ENCODE data around the gene CPA2.

CPA2 gene

GRCh38 chr7:130293521-130293920 is 26.9 kb downstream of the CPA2 start:
- Mint-ChIP-seq H3K9me3 (no peaks in the 10 kb centered on the region), H3K27me3 (ENCODE audit: low read depth) (peaks cover 3% of the 10 kb centered on the region), H3K36me3 (ENCODE audit: low read depth) (peaks cover 3% of the 10 kb centered on the region), H3K4me3 (no peak overlapping the region), H3K4me1 (peaks cover 54% of the 10 kb centered on the region), H3K27ac (peak overlapping the region; percentile 10 to 61 (median 19))
- TF ChIP-seq CTCF (IDR thresholded peaks at IDR 0.05; ENCODE audit: unreplicated experiment in 3 of 3): no peak

- Mint-ChIP-seq H3K4me1 (peaks cover 62% of the 10 kb centered on the region), H3K4me3 (no peak overlapping the region), H3K27ac (peak overlapping the region; percentile 19 to 61 (median 28)), H3K36me3 (ENCODE audit: low read depth) (peaks cover 3% of the 10 kb centered on the region), H3K27me3 (ENCODE audit: low read depth) (peaks cover 3% of the 10 kb centered on the region), H3K9me3 (no peaks in the 10 kb centered on the region)
- TF ChIP-seq CTCF (IDR thresholded peaks at IDR 0.05; ENCODE audit: unreplicated experiment in 3 of 3): no peak
Observed at GRCh38 chr7:130294314-130294713, 27.7 kb downstream of the CPA2 start.

- TF ChIP-seq CTCF (IDR thresholded peaks at IDR 0.05; ENCODE audit: unreplicated experiment in 3 of 3): no peak
- peak overlapping the region; percentile 59 to 92 (median 90) for H3K27ac Mint-ChIP-seq
- no peaks in the 10 kb centered on the region for H3K27me3 Mint-ChIP-seq (ENCODE audit: low read depth)
- H3K9me3 Mint-ChIP-seq: no peaks in the 10 kb centered on the region
- H3K4me1 Mint-ChIP-seq: peaks cover 79% of the 10 kb centered on the region
- H3K4me3 Mint-ChIP-seq: peak overlapping the region in 1 of 3 experiments; percentile 11
- no peaks in the 10 kb centered on the region for H3K36me3 Mint-ChIP-seq (ENCODE audit: low read depth)
Observed at GRCh38 chr7:130296221-130296951, 29.7 kb downstream of the CPA2 start.

GRCh38 chr7:130297628-130298543 is 31.2 kb downstream of the CPA2 start:
- TF ChIP-seq CTCF (IDR thresholded peaks at IDR 0.05; ENCODE audit: unreplicated experiment in 3 of 3): no peak
- Mint-ChIP-seq H3K27me3 (ENCODE audit: low read depth) (no peaks in the 10 kb centered on the region), H3K4me3 (peak overlapping the region in 1 of 3 experiments; percentile 3), H3K9me3 (no peaks in the 10 kb centered on the region), H3K27ac (peak overlapping the region; percentile 88 to 94 (median 90)), H3K36me3 (ENCODE audit: low read depth) (no peaks in the 10 kb centered on the region), H3K4me1 (peaks cover 77% of the 10 kb centered on the region)

GRCh38 chr7:130298544-130299326 is 32.1 kb downstream of the CPA2 start:
- Mint-ChIP-seq H3K27ac (peak overlapping the region; percentile 88 to 94 (median 90)), H3K36me3 (ENCODE audit: low read depth) (no peaks in the 10 kb centered on the region), H3K27me3 (ENCODE audit: low read depth) (no peaks in the 10 kb centered on the region), H3K9me3 (no peaks in the 10 kb centered on the region), H3K4me1 (peaks cover 72% of the 10 kb centered on the region), H3K4me3 (peak overlapping the region in 1 of 3 experiments; percentile 3)
- no peak for TF ChIP-seq CTCF (IDR thresholded peaks at IDR 0.05; ENCODE audit: unreplicated experiment in 3 of 3)

Measured in nephron (organoid).